Renal pelvis (tissue), 4 donors: ENCODE results near the gene TGM1. TPM values are rescaled to one million over a fixed set of nuclear protein-coding genes. Genes with fewer than 3 reads are reported as not detected.
"Not testable (repeated sequence)": the region's sequence is repeated elsewhere in the genome, so short reads cannot be mapped to it uniquely, and the experiment has no call there.

ENCODE experiments used
- DNase-seq: peaks from one replicate; pipeline ENCODE4 v3.0.0-alpha.2; 2013
- polyA plus RNA-seq, 3 donors: library from polyadenylated mRNA; unstranded; fragments of 120-200 nt; gene quantifications; one replicate each; pipeline ENCODE4 v1.2.1, GENCODE V29; 2013; ENCODE audit not compliant: insufficient read length in 3 of 3

Gene TGM1
- polyA plus RNA-seq, 3 donors = 1.5 to 4.2 (median 2.5) TPM

GRCh38 chr14:24234095-24235005 lies 28.6 kb downstream of the TGM1 start:
- DNase-seq = no peak

- DNase-seq = no peak
Measured at GRCh38 chr14:24233538-24233866, 29.5 kb downstream of the TGM1 start.

- no peak for DNase-seq
Measured at GRCh38 chr14:24232645-24233537, 30.1 kb downstream of the TGM1 start, which contains the start of gene GMPR2. GMPR2 (plus strand) TSS chr14:24232929; CDS start chr14:24233254, 325 bp downstream.

GRCh38 chr14:24232121-24232644 lies 30.8 kb downstream of the TGM1 start, which contains the start of gene NEDD8:
NEDD8 (minus strand) TSS chr14:24232367; CDS start chr14:24232267, 100 bp downstream.
- peak; percentile 90 for DNase-seq

- DNase-seq = no peak
Measured at GRCh38 chr14:24231263-24232120, 31.5 kb downstream of the TGM1 start.

GRCh38 chr14:24228902-24229301 lies 34.1 kb downstream of the TGM1 start:
- no peak for DNase-seq

- DNase-seq = no peak
Measured at GRCh38 chr14:24226473-24226872, 36.5 kb downstream of the TGM1 start.

- no peak for DNase-seq
Measured at GRCh38 chr14:24224618-24225071, 38.3 kb downstream of the TGM1 start.

GRCh38 chr14:24222987-24223386 lies 40.0 kb downstream of the TGM1 start:
- DNase-seq = not testable (repeated sequence)

- no peak for DNase-seq
Measured at GRCh38 chr14:24219521-24219920, 43.5 kb downstream of the TGM1 start.

- no peak for DNase-seq
Measured at GRCh38 chr14:24219080-24219479, 43.9 kb downstream of the TGM1 start.

GRCh38 chr14:24216876-24217275 lies 46.1 kb downstream of the TGM1 start:
- DNase-seq = not testable (repeated sequence)

- DNase-seq = no peak
Measured at GRCh38 chr14:24216345-24216699, 46.7 kb downstream of the TGM1 start.

GRCh38 chr14:24215495-24216344 lies 47.3 kb downstream of the TGM1 start, which contains the start of gene MDP1:
MDP1 (minus strand) TSS chr14:24216066; CDS start chr14:24215955, 111 bp downstream.
- peak; percentile 87 for DNase-seq

- no peak for DNase-seq
Measured at GRCh38 chr14:24213866-24214662, 48.9 kb downstream of the TGM1 start.

- DNase-seq = peak; percentile 97
Measured at GRCh38 chr14:24212924-24213865, 49.8 kb downstream of the TGM1 start, which contains the start of gene CHMP4A. CHMP4A (minus strand) TSS chr14:24213488; CDS start chr14:24213439, 49 bp downstream.

GRCh38 chr14:24211311-24211710 lies 51.7 kb downstream of the TGM1 start:
- no peak for DNase-seq

GRCh38 chr14:24207625-24208024 lies 55.4 kb downstream of the TGM1 start:
- no peak for DNase-seq
